Endothelial cell of umbilical vein (primary cell): Measurements from ENCODE around the gene DPYD. TPM values are rescaled to one million over a fixed set of nuclear protein-coding genes. Genes with fewer than 3 reads are reported as not detected.

Source experiments
- BruUV-seq: library from RNA; stranded (reverse); fragments of 400-500 nt; replicated peaks from 2 replicates; lab custom pipeline; 2021; lab: Mats Ljungman, UMichigan
- CTCF ChIA-PET: fragments of 300-600, 350-600 bp; sonication (Branson Sonifier 250); formaldehyde crosslinking; loops from one replicate; lab custom pipeline; 2021; ENCODE audit warnings: antibody characterized with exemption, inconsistent platforms; lab: Charles Lee
- POLR2A ChIA-PET: fragments of 300-600, 350-600 bp; sonication (Branson Sonifier 250); formaldehyde crosslinking; loops from one replicate; lab custom pipeline; 2021; ENCODE audit warnings: antibody characterized with exemption, inconsistent platforms; lab: Charles Lee
- DNase-seq: peaks from one replicate; pipeline ENCODE4 v3.0.0-alpha.2; 2011; ENCODE audit warnings: low read depth, low spot score
- FAIRE-seq: peaks from 2 replicates; lab custom pipeline; 2011; peaks lifted over from hg19 to GRCh38; lab: Jason Lieb, UNC
- H2AFZ ChIP-seq: 2 replicates; pipeline ENCODE4 v1.6.0; 2012; ENCODE audit warnings: low read depth, low read length, control low read depth, inconsistent platforms
- H3K27ac ChIP-seq: 2 replicates; pipeline ENCODE4 v1.5.1; 2011; ENCODE audit warnings: low read depth, mild to moderate bottlenecking, control low read depth, low read length, moderate library complexity; ENCODE audit not compliant: insufficient read depth
- H3K27me3 ChIP-seq, 2 experiments: 2 replicates each; pipeline versions ENCODE4 v1.6.0 to v1.6.1; 2011; ENCODE audit warnings: low read length in 2 of 2, mixed read lengths in 1 of 2; ENCODE audit not compliant: control insufficient read depth in 2 of 2, insufficient read depth in 2 of 2
- H3K36me3 ChIP-seq, 2 experiments: 2 replicates in 1 of 2; 3 replicates in 1 of 2; pipeline ENCODE4 v1.5.1; 2011; ENCODE audit warnings: low read length in 2 of 2, mild to moderate bottlenecking in 1 of 2, moderate library complexity in 1 of 2; ENCODE audit not compliant: control insufficient read depth in 2 of 2, insufficient read depth in 2 of 2; ENCODE audit errors: extremely low read depth in 1 of 2
- H3K4me1 ChIP-seq: 3 replicates; pipeline ENCODE4 v1.5.1; 2011; ENCODE audit warnings: mild to moderate bottlenecking, low read length; ENCODE audit not compliant: control insufficient read depth, insufficient read depth; ENCODE audit errors: extremely low read depth
- H3K4me2 ChIP-seq: 2 replicates; pipeline ENCODE4 v1.6.1; 2011; ENCODE audit warnings: low read length, control low read depth, mixed read lengths; ENCODE audit not compliant: insufficient read depth
- H3K4me3 ChIP-seq, 3 experiments: fragments of 200-600 bp in 1 of 3; sonication (generic), shearing (Covaris generic) in 1 of 3; replicated peaks in 1 of 3; 2 replicates each; pipeline ENCODE4 v1.5.1; 2011 to 2016; ENCODE audit warnings: control low read depth in 3 of 3, low read length in 3 of 3, mild to moderate bottlenecking in 2 of 3, inconsistent platforms in 1 of 3, low read depth in 1 of 3, moderate library complexity in 1 of 3; ENCODE audit not compliant: insufficient read depth in 1 of 3
- H3K79me2 ChIP-seq: 2 replicates; pipeline ENCODE4 v1.6.0; 2012; ENCODE audit warnings: low read length, inconsistent platforms; ENCODE audit not compliant: control insufficient read depth, insufficient read depth
- H3K9ac ChIP-seq: replicated peaks from 2 replicates; pipeline ENCODE3; 2011; ENCODE audit warnings: low read length, control low read depth; ENCODE audit not compliant: insufficient read depth; ENCODE audit errors: extremely low read depth
- H3K9me1 ChIP-seq: replicated peaks from 3 replicates; pipeline ENCODE4 v1.6.0; 2011; ENCODE audit warnings: mild to moderate bottlenecking, low read length; ENCODE audit not compliant: control insufficient read depth, insufficient read depth; ENCODE audit errors: extremely low read depth
- H3K9me3 ChIP-seq: replicated peaks from 2 replicates; pipeline ENCODE4 v1.5.1; 2012; ENCODE audit warnings: low read length, inconsistent platforms; ENCODE audit not compliant: control insufficient read depth, insufficient read depth
- H4K20me1 ChIP-seq: replicated peaks from 2 replicates; pipeline ENCODE3; 2011; ENCODE audit warnings: mild to moderate bottlenecking, low read length; ENCODE audit not compliant: control insufficient read depth, insufficient read depth; ENCODE audit errors: extremely low read depth
- CTCF ChIP-seq, 2 donors: IDR thresholded peaks; 1 replicate in 1 of 2; 2 replicates in 1 of 2; pipeline ENCODE4 v1.5.1; 2011; ENCODE audit warnings: low read length in 2 of 2, mild to moderate bottlenecking in 2 of 2, moderate library complexity in 2 of 2, control low read depth in 1 of 2, inconsistent platforms in 1 of 2, low read depth in 1 of 2; ENCODE audit not compliant: insufficient read depth in 1 of 2; ENCODE audit errors: extremely low read depth in 1 of 2
- EZH2 ChIP-seq: IDR thresholded peaks from 2 replicates; pipeline ENCODE4 v1.6.1; 2012; ENCODE audit warnings: borderline replicate concordance, low read depth, mild to moderate bottlenecking, moderate library complexity, low read length, inconsistent platforms; ENCODE audit not compliant: severe bottlenecking
- FOS ChIP-seq: IDR thresholded peaks from 2 replicates; pipeline ENCODE4 v1.6.1; 2011; ENCODE audit warnings: mild to moderate bottlenecking, low read length, moderate library complexity, borderline replicate concordance; ENCODE audit not compliant: insufficient read depth
- GATA2 ChIP-seq: IDR thresholded peaks from 2 replicates; pipeline ENCODE4 v1.7.0; 2011; ENCODE audit warnings: low read depth, mild to moderate bottlenecking, moderate library complexity, mixed read lengths, low read length; ENCODE audit not compliant: insufficient read length, insufficient read depth
- JUN ChIP-seq: IDR thresholded peaks from 2 replicates; pipeline ENCODE4 v1.6.1; 2011; ENCODE audit warnings: borderline replicate concordance, low read depth; ENCODE audit not compliant: insufficient read length, insufficient read depth
- MAX ChIP-seq: IDR thresholded peaks from 2 replicates; pipeline ENCODE4 v1.6.1; 2011; ENCODE audit not compliant: insufficient read depth, insufficient read length
- MYC ChIP-seq: IDR thresholded peaks from one replicate; pipeline ENCODE4 v1.6.1; 2011; ENCODE audit warnings: mild to moderate bottlenecking, low read depth, low read length
- POLR2A ChIP-seq: IDR thresholded peaks from 2 replicates; pipeline ENCODE4 v1.6.1; 2012; ENCODE audit warnings: low read depth, mild to moderate bottlenecking, control low read depth, low read length
- POLR2AphosphoS5 ChIP-seq: IDR thresholded peaks from 2 replicates; pipeline ENCODE4 v1.6.1; 2012; ENCODE audit warnings: low read depth, mild to moderate bottlenecking, control low read depth, low read length, moderate library complexity; ENCODE audit not compliant: insufficient read depth
- dilution Hi-C: fragments of 300-500 bp; cut with MboI; formaldehyde crosslinking; loops from one replicate; pipeline ENCODE4 v1.15.0; 2019; ENCODE audit warnings: low sequenced_read_pairs; ENCODE audit not compliant: extremely low pct_ligation_motif_present
- intact Hi-C: fragments of 100-400 bp; cut with micrococcal nuclease; formaldehyde crosslinking; loops from one replicate; pipeline ENCODE4 v1.10.0; 2022
- polyA plus RNA-seq, 4 experiments: library from polyadenylated mRNA; depleted of rRNA in 3 of 4; stranded (reverse) in 3 of 4; unstranded in 1 of 4; fragments of >200 nt; gene quantifications; 2 replicates each; pipeline versions ENCODE4 v1.2.1 to v1.2.3, GENCODE V29; 2011 to 2012; ENCODE audit warnings: missing spikeins in 1 of 4
- total RNA-seq: library from RNA; stranded (reverse); gene quantifications from 2 replicates; pipeline ENCODE4 v1.2.3, GENCODE V29; 2021

Gene DPYD
- total and polyA plus RNA-seq, 2 donors (not counting 3 experiments of a cell fraction or from before 2014, with no cell fraction given): 4.6 to 15.1 TPM

GRCh38 chr1:97366984-97367383 is 553.9 kb downstream of the DPYD start:
- H3K4me1 ChIP-seq: no peaks in the 10 kb centered on the region
- H3K9ac ChIP-seq: no peak overlapping the region
- H3K4me2 ChIP-seq: no peak overlapping the region
- POLR2A ChIA-PET: no interaction called here
- CTCF ChIA-PET: interaction anchor here (1.8 kb wide), 1 partner anchor 9 kb away, joined by 5 read pairs; no protein-coding TSS in a partner anchor
- H3K27ac ChIP-seq: no peak overlapping the region
- H3K9me1 ChIP-seq: no peaks in the 10 kb centered on the region
- no peaks in the 10 kb centered on the region for H3K27me3 ChIP-seq
- dilution Hi-C loops (no loop called here), intact Hi-C loops (no loop called here)
- H3K9me3 ChIP-seq: no peaks in the 10 kb centered on the region
- TF ChIP-seq FOS (no peak), MAX (no peak), GATA2 (no peak), MYC (no peak), EZH2 (no peak), POLR2AphosphoS5 (no peak), CTCF (IDR thresholded peaks at IDR 0.05; ENCODE audit: extremely low read depth in 1 of 2, insufficient read depth in 1 of 2, low read depth in 1 of 2, low read length in 2 of 2) (no peak), POLR2A (no peak), JUN (no peak)
- no peaks in the 10 kb centered on the region for H4K20me1 ChIP-seq
- FAIRE-seq (no peak), DNase-seq (no peak)
- no peak overlapping the region for H3K4me3 ChIP-seq
- H2AFZ ChIP-seq: no peak overlapping the region
- H3K36me3 ChIP-seq: no peaks in the 10 kb centered on the region
- BruUV-seq: no TSS peak
- no peaks in the 10 kb centered on the region for H3K79me2 ChIP-seq
